ENCODE data around the gene CLEC2B. TPM values are rescaled to one million over a fixed set of nuclear protein-coding genes. Genes with fewer than 3 reads are reported as not detected.

The CLEC2B gene
- total RNA-seq, 1 experiment from 2014 or later: not detected

DNA sequence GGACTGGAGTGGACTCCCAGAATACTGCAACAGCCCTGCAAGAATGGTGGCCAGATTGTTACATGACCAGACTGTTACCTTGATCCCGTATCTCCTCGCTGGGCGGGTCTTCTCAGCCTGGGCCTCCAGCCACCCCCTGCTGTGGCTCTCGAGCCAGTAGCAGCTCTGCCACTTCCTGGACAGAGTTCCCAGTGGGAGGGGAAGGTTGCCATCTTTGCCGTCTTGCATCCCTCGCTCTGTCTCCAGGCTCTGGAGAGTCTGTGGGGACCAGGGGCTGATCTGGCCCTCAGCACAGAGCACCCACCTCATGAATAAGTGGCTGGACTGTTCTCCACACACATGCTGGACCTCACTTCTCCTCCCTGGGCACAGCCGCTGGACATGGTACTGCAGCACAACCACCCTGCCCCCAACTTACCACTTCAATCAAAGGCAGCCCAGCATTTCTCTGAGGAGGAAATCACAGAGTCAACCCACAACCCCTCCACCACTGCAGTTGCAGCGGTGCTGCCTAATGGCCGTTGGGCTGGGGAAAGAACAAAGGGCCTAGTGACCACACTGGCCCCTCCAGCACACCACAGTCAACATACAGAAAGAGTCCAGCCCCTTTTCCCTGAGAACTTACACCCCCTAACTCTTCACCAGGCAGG, 48.7 kb downstream of the CLEC2B start:
- Histone ChIP-seq H3K4me2 (ENCODE audit: insufficient read depth, insufficient read length, low read length) (no peak overlapping the region), H2BK12ac (ENCODE audit: insufficient read length, low read depth, low read length) (no peak overlapping the region), H3K27me3 (ENCODE audit: insufficient read depth, low read length) (no peaks in the 10 kb centered on the region), H4K5ac (ENCODE audit: insufficient read length, low read depth, low read length) (no peak overlapping the region), H4K20me1 (ENCODE audit: control insufficient read depth, insufficient read depth, insufficient read length) (no peaks in the 10 kb centered on the region), H2AFZ (ENCODE audit: low read length) (no peak overlapping the region), H3K79me1 (ENCODE audit: insufficient read depth, low read depth, low read length, poor library complexity, severe bottlenecking) (no peaks in the 10 kb centered on the region), H3K9me3 (ENCODE audit: control insufficient read depth, low read depth, low read length) (no peaks in the 10 kb centered on the region), H3K23ac (ENCODE audit: insufficient read length, low read depth, low read length) (no peak overlapping the region), H2BK20ac (ENCODE audit: low read depth, low read length, poor library complexity, severe bottlenecking) (no peak overlapping the region), H4K91ac (ENCODE audit: insufficient read length, low read depth, low read length) (no peak overlapping the region), H3K4ac (ENCODE audit: low read depth, low read length) (no peak overlapping the region), H2BK15ac (ENCODE audit: low read depth, low read length) (no peak overlapping the region), H2BK120ac (ENCODE audit: low read depth, low read length, poor library complexity, severe bottlenecking) (no peak overlapping the region), H3T11ph (ENCODE audit: low read length) (no peak overlapping the region), H4K8ac (replicated peaks; ENCODE audit: insufficient read length, low read depth, low read length) (no peak overlapping the region), H3K18ac (ENCODE audit: insufficient read length, low read depth, low read length) (no peak overlapping the region), H3K56ac (ENCODE audit: insufficient read length, low read depth, low read length) (no peak overlapping the region), H2BK5ac (ENCODE audit: insufficient read length, low read length) (no peak overlapping the region), H3K27ac (ENCODE audit: insufficient read length, low read depth, low read length) (no peak overlapping the region), H3K79me2 (ENCODE audit: insufficient read depth, low read length) (no peaks in the 10 kb centered on the region), H2AK5ac (ENCODE audit: insufficient read length, low read length) (no peak overlapping the region), H3K23me2 (ENCODE audit: insufficient read length, low read depth, low read length, poor library complexity, severe bottlenecking) (no peaks in the 10 kb centered on the region), H3K4me1 (ENCODE audit: insufficient read depth, low read length) (no peaks in the 10 kb centered on the region), H3K14ac (ENCODE audit: insufficient read depth, low read length) (no peak overlapping the region), H3K9ac (ENCODE audit: extremely low read depth, insufficient read length, low read length) (no peak overlapping the region)
- Mint-ChIP-seq H3K4me1 (no peaks in the 10 kb centered on the region; a peak in 1 of 4 replicates), H3K36me3 (ENCODE audit: insufficient read depth in 1 of 3, low read depth in 3 of 3) (no peaks in the 10 kb centered on the region), H3K27ac (no peak overlapping the region), H3K27me3 (ENCODE audit: low read depth) (peaks cover 5% of the 10 kb centered on the region), H3K9me3 (no peaks in the 10 kb centered on the region), H3K4me3 (no peak overlapping the region)
- TF ChIP-seq, protein P1, sequence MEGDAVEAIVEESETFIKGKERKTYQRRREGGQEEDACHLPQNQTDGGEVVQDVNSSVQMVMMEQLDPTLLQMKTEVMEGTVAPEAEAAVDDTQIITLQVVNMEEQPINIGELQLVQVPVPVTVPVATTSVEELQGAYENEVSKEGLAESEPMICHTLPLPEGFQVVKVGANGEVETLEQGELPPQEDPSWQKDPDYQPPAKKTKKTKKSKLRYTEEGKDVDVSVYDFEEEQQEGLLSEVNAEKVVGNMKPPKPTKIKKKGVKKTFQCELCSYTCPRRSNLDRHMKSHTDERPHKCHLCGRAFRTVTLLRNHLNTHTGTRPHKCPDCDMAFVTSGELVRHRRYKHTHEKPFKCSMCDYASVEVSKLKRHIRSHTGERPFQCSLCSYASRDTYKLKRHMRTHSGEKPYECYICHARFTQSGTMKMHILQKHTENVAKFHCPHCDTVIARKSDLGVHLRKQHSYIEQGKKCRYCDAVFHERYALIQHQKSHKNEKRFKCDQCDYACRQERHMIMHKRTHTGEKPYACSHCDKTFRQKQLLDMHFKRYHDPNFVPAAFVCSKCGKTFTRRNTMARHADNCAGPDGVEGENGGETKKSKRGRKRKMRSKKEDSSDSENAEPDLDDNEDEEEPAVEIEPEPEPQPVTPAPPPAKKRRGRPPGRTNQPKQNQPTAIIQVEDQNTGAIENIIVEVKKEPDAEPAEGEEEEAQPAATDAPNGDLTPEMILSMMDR (conservative IDR thresholded peaks at IDR 0.05): no peak
- no CpG with 5 or more reads among the region's 9 CpGs for WGBS (ENCODE audit: extremely low coverage, insufficient read length, low lambda C conversion rate)
- no peak for DNase-seq

All from H9 (cell line).